PC-9 (cell line): Measurements from ENCODE around the gene MRPS25.

ENCODE experiments used
- EZH2 ChIP-seq: fragments of 200-600 bp; sonication (generic); IDR thresholded peaks from 2 replicates; pipeline ENCODE4 v1.8.0; 2017; ENCODE audit warnings: antibody characterized with exemption, low read depth
- TF ChIP-seq, protein P1 (sequence below): fragments of 200-600 bp; sonication (generic); conservative IDR thresholded peaks from 2 replicates; pipeline ENCODE4 v1.6.1; 2017; ENCODE audit warnings: mixed run types, antibody characterized with exemption, mild to moderate bottlenecking, moderate library complexity

DNA sequence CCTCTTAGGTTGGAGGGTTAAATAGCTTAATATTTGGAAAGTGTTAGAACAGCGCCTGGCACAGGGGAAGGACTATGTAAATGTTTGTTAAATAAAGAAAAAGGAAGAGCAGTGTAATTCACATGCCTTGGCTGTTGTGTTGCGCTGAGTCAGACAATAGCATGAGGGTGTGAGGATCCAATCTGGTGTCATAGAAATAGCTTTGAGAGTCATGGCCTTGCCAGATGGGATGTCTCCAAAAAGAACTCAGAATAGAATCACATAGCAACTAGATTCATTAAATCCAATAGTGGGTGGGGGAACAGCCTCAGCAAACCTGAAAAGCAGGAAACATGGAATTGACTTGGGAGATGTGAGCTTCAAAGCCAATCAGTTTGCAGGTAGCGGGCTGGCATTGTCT, 37.7 kb upstream of the MRPS25 start:
- TF ChIP-seq, protein P1, sequence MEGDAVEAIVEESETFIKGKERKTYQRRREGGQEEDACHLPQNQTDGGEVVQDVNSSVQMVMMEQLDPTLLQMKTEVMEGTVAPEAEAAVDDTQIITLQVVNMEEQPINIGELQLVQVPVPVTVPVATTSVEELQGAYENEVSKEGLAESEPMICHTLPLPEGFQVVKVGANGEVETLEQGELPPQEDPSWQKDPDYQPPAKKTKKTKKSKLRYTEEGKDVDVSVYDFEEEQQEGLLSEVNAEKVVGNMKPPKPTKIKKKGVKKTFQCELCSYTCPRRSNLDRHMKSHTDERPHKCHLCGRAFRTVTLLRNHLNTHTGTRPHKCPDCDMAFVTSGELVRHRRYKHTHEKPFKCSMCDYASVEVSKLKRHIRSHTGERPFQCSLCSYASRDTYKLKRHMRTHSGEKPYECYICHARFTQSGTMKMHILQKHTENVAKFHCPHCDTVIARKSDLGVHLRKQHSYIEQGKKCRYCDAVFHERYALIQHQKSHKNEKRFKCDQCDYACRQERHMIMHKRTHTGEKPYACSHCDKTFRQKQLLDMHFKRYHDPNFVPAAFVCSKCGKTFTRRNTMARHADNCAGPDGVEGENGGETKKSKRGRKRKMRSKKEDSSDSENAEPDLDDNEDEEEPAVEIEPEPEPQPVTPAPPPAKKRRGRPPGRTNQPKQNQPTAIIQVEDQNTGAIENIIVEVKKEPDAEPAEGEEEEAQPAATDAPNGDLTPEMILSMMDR = no peak
- TF ChIP-seq EZH2 = no peak
